Measurements from ENCODE around the gene GOLGA6A. TPM values are rescaled to one million over a fixed set of nuclear protein-coding genes. Genes with fewer than 3 reads are reported as not detected.
A peak's percentile ranks its signal among the peaks of the same experiment; 100 is the strongest.
"Not testable (repeated sequence)": the region's sequence is repeated elsewhere in the genome, so short reads cannot be mapped to it uniquely, and the experiment has no call there.

The GOLGA6A gene
- polyA plus RNA-seq, 3 donors from 2014 or later = not detected

DNA sequence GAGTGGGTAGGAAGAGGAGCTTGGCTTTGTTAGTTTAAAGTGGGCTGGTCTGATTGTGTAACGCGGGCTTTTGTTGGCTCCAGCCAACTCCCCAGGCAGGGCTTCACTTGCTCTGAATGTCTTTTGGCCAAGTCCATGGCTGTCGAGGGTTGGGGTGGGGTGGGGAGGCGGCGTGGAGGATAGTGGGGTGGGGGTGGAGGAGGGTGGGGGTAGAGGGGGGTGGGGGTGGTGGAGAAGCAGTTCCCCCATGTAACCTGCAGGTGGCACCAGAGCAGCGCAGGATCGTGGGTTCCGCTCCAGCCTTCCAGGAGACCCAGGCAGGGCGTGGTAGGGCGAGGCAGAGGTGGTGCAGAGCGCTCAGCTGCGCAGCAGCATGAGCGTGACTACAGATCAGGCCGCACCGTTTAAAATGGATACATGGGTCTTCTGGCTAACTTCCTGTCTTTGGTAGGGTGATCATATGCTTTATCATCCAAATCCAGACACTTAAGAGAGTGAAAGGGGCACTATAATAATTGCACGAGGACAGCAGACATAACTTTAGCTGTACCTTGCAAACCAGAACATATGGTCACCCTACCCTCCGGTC lies 28.3 kb downstream of the GOLGA6A start:
- H3K9me3 Mint-ChIP-seq = no peaks in the 10 kb centered on the region
- peak; percentile 22 to 33 (median 31) for DNase-seq
- peaks cover 6 to 15% of the 10 kb centered on the region in 2 donors for H3K4me1 Mint-ChIP-seq
- peaks cover 0 to 6% (median 3%) of the 10 kb centered on the region in 3 donors for H3K36me3 Mint-ChIP-seq
- H3K4me3 Mint-ChIP-seq = peak overlapping the region in 2 of 5 donors; percentile 25 to 33
- no peak overlapping the region for H3K27ac Mint-ChIP-seq
- peaks cover 0 to 5% (median 2%) of the 10 kb centered on the region in 3 donors for H3K27me3 Mint-ChIP-seq (ENCODE audit: low read depth in 3 of 3)

- no peak for DNase-seq
- peak overlapping the region in 1 of 5 donors; percentile 33 for H3K4me3 Mint-ChIP-seq
Measured at GRCh38 chr15:74053517-74053916, 28.8 kb downstream of the GOLGA6A start.

DNA sequence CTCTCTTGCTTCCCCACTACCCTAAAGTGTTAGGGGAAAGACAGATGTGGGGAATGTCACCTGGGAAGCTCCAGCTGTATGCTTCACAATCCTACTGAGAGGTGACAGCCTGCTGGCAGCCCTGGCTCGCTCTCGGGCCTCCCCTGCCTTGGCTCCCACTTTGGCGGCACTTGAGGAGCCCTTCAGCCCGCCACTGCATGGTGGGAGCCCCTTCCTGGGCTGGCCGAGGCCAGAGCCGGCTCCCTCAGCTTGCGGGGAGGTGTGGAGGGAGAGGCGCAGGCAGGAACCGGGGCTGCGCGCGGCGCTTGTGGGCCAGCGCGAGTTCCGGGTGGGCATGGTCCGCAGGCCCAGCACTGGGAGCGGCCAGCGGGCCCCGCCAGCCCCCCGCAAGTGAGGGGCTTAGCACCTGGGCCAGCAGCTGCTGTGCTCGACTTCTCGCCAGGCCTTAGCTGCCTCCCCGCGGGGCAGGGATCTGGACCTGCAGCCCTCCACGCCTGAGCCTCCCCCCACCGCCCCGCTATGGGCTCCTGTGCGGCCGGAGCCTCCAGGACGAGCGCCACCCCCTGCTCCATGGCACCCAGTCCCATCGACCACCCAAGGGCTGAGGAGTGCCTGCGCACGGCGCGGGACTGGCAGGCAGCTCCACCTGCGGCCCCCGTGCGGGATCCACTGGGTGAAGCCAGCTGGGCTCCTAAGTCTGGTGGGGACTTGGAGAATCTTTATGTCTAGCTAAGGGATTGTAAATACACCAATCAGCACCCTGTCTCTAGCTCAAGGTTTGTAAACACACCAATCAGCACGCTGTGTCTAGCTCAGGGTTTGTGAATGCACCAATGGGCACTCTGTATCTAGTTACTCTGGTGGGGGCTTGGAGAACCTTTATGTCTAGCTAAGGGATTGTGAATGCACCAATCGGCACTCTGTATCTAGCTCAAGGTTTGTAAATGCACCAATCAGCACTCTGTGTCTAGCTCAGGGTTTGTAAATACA lies 29.8 kb downstream of the GOLGA6A start:
- H3K9me3 Mint-ChIP-seq; H3K27ac Mint-ChIP-seq; H3K27me3 Mint-ChIP-seq (ENCODE audit: low read depth in 3 of 3); H3K4me3 Mint-ChIP-seq; DNase-seq; H3K36me3 Mint-ChIP-seq: not testable (repeated sequence)
- H3K4me1 Mint-ChIP-seq = peaks cover 15 to 27% of the 10 kb centered on the region in 2 donors

More at GRCh38 chr15:74053517-74053916, 28.8 kb downstream of the GOLGA6A start:
- Mint-ChIP-seq H3K9me3 (no peaks in the 10 kb centered on the region), H3K4me1 (peaks cover 7 to 18% of the 10 kb centered on the region in 2 donors), H3K27me3 (ENCODE audit: low read depth in 3 of 3) (peaks cover 2 to 5% (median 3%) of the 10 kb centered on the region in 3 donors), H3K27ac (no peak overlapping the region), H3K36me3 (peaks cover 0 to 6% (median 3%) of the 10 kb centered on the region in 3 donors)

GRCh38 chr15:74050556-74051234 lies 31.7 kb downstream of the GOLGA6A start:
- H3K36me3 Mint-ChIP-seq = no peaks in the 10 kb centered on the region
- H3K9me3 Mint-ChIP-seq = no peaks in the 10 kb centered on the region
- peaks cover 2 to 8% (median 7%) of the 10 kb centered on the region in 3 donors for H3K27me3 Mint-ChIP-seq (ENCODE audit: low read depth in 3 of 3)
- H3K4me1 Mint-ChIP-seq = peaks cover 16 to 29% of the 10 kb centered on the region in 2 donors
- H3K27ac Mint-ChIP-seq = peak overlapping the region in 2 of 6 donors; percentile 21 to 60
- no peak for DNase-seq
- H3K4me3 Mint-ChIP-seq = no peak overlapping the region

GRCh38 chr15:74050127-74050526 lies 32.2 kb downstream of the GOLGA6A start:
- Mint-ChIP-seq H3K4me3 (no peak overlapping the region), H3K36me3 (no peaks in the 10 kb centered on the region), H3K4me1 (peaks cover 16 to 29% of the 10 kb centered on the region in 2 donors), H3K27me3 (ENCODE audit: low read depth in 3 of 3) (peaks cover 2 to 8% (median 7%) of the 10 kb centered on the region in 3 donors), H3K9me3 (no peaks in the 10 kb centered on the region), H3K27ac (peak overlapping the region in 2 of 6 donors; percentile 62 to 65)
- DNase-seq = no peak

- no peak overlapping the region for H3K27ac Mint-ChIP-seq
- peaks cover 2 to 8% (median 3%) of the 10 kb centered on the region in 3 donors for H3K27me3 Mint-ChIP-seq (ENCODE audit: low read depth in 3 of 3)
- peaks cover 10 to 14% of the 10 kb centered on the region in 2 donors for H3K4me1 Mint-ChIP-seq
- DNase-seq = no peak
- H3K4me3 Mint-ChIP-seq = no peak overlapping the region
- H3K36me3 Mint-ChIP-seq = no peaks in the 10 kb centered on the region
- H3K9me3 Mint-ChIP-seq = no peaks in the 10 kb centered on the region
Measured at GRCh38 chr15:74046275-74046674, 36.1 kb downstream of the GOLGA6A start.

- no peak overlapping the region for H3K4me3 Mint-ChIP-seq
- peaks cover 0 to 3% (median 0%) of the 10 kb centered on the region in 3 donors for H3K36me3 Mint-ChIP-seq
- no peak overlapping the region for H3K27ac Mint-ChIP-seq
Measured at GRCh38 chr15:74045636-74046274, 36.6 kb downstream of the GOLGA6A start.

GRCh38 chr15:74045184-74045583 lies 37.2 kb downstream of the GOLGA6A start:
- no peak for DNase-seq
- Mint-ChIP-seq H3K27me3 (ENCODE audit: low read depth in 3 of 3) (peaks cover 2 to 8% (median 3%) of the 10 kb centered on the region in 3 donors), H3K9me3 (no peaks in the 10 kb centered on the region), H3K36me3 (peaks cover 0 to 5% (median 0%) of the 10 kb centered on the region in 3 donors), H3K4me1 (peaks cover 11 to 14% of the 10 kb centered on the region in 2 donors), H3K27ac (no peak overlapping the region), H3K4me3 (no peak overlapping the region)

More at GRCh38 chr15:74045636-74046274, 36.6 kb downstream of the GOLGA6A start:
- Mint-ChIP-seq H3K9me3 (no peaks in the 10 kb centered on the region), H3K27me3 (ENCODE audit: low read depth in 3 of 3) (peaks cover 2 to 8% (median 3%) of the 10 kb centered on the region in 3 donors), H3K4me1 (peaks cover 11 to 14% of the 10 kb centered on the region in 2 donors)
- no peak for DNase-seq

DNA sequence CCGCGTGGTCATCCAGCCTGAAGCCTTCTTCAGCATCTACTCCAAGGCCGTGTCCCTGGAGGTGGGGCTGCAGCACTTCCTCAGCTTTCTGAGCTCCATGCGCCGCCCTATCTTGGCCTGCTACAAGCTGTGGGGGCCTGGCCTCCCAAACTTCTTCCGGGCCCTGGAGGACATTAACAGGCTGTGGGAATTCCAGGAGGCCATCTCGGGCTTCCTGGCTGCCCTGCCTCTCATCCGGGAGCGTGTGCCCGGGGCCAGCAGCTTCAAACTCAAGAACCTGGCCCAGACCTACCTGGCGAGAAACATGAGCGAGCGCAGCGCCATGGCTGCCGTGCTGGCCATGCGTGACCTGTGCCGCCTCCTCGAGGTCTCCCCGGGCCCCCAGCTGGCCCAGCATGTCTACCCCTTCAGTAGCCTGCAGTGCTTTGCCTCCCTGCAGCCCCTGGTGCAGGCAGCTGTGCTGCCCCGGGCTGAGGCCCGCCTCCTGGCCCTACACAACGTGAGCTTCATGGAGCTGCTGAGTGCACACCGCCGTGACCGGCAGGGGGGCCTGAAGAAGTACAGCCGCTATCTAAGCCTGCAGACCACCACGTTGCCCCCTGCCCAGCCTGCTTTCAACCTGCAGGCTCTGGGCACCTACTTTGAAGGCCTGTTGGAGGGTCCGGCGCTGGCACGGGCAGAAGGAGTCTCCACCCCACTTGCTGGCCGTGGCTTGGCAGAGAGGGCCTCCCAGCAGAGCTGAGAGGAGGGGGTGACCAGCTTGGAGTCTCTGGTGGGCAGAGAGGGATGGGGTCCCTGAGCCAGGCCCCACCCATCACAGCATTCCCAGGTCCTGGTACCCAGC lies 37.9 kb downstream of the GOLGA6A start:
- H3K9me3 Mint-ChIP-seq = no peaks in the 10 kb centered on the region
- H3K4me3 Mint-ChIP-seq = no peak overlapping the region
- H3K27ac Mint-ChIP-seq = no peak overlapping the region
- H3K36me3 Mint-ChIP-seq = peaks cover 0 to 5% (median 0%) of the 10 kb centered on the region in 3 donors
- peaks cover 11 to 14% of the 10 kb centered on the region in 2 donors for H3K4me1 Mint-ChIP-seq
- peaks cover 2 to 8% (median 3%) of the 10 kb centered on the region in 3 donors for H3K27me3 Mint-ChIP-seq (ENCODE audit: low read depth in 3 of 3)
- DNase-seq = no peak

GRCh38 chr15:74043425-74044266 lies 38.7 kb downstream of the GOLGA6A start:
- no peak for DNase-seq
- Mint-ChIP-seq H3K4me3 (no peak overlapping the region), H3K4me1 (peaks cover 11 to 13% of the 10 kb centered on the region in 2 donors), H3K36me3 (peaks cover 0 to 5% (median 0%) of the 10 kb centered on the region in 3 donors), H3K27ac (peak overlapping the region in 1 of 6 donors; percentile 78), H3K9me3 (no peaks in the 10 kb centered on the region), H3K27me3 (ENCODE audit: low read depth in 3 of 3) (peaks cover 2 to 7% (median 2%) of the 10 kb centered on the region in 3 donors)

DNA sequence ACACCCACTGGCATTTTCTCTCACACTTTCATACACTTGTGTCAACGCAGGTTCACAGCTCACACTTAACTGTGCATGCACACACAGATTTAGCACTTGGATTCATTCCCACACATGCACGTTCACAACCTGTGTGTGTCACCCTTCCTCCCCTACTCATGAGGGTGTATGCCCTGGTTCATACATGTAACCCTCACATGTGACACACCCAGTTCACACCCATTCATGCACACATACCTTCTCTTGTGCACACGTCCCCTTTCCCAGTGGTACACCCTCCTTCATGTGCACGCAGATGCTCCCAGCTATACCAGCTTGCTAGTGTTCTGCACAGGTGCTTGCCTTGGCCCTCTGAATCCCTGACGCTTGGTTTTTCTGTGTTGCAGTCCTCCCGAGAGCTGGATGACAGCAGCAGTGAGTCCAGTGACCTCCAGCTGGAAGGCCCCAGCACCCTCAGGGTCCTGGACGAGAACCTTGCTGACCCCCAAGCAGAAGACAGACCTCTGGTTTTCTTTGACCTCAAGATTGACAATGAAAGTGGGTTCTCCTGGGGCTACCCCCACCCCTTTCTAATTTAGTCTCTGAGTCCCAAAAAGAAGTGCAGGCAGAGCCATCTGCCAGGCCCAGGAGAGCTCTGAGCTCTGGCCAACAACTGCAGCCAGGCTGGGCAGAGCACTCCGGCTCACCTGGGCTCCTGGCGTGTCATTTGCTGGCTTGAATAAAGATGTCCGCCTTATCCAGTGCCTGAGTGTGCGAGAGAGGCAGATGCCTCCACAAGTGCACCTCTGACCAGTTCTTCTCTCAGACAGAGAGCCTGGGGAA lies 39.5 kb downstream of the GOLGA6A start:
- Mint-ChIP-seq H3K27me3 (ENCODE audit: low read depth in 3 of 3) (peaks cover under 1 to 2% (median 2%) of the 10 kb centered on the region in 3 donors), H3K4me3 (no peak overlapping the region), H3K36me3 (peaks cover 0 to 9% (median 2%) of the 10 kb centered on the region in 3 donors), H3K27ac (peak overlapping the region in 1 of 6 donors; percentile 69), H3K4me1 (peaks cover 5% of the 10 kb centered on the region in 2 donors), H3K9me3 (no peaks in the 10 kb centered on the region)
- no peak for DNase-seq
